Nephron progenitor cell (in vitro differentiated cells): ENCODE data around the gene FKBP8.
"Not testable (repeated sequence)": the region's sequence is repeated elsewhere in the genome, so short reads cannot be mapped to it uniquely, and the experiment has no call there.

ENCODE experiments used
- DNase-seq: peaks from one replicate; pipeline ENCODE4 v3.0.0; 2021
- H3K27ac Mint-ChIP-seq: 2 replicates; pipeline ENCODE4 v1.8.0; 2021; ENCODE audit warnings: mild to moderate bottlenecking, moderate library complexity, mixed read lengths
- H3K27me3 Mint-ChIP-seq: 2 replicates; pipeline ENCODE4 v1.8.0; 2021; ENCODE audit warnings: mild to moderate bottlenecking, low read depth, mixed read lengths; ENCODE audit not compliant: poor library complexity
- H3K36me3 Mint-ChIP-seq: 2 replicates; pipeline ENCODE4 v1.8.0; 2021; ENCODE audit warnings: low read depth, mixed read lengths
- H3K4me1 Mint-ChIP-seq: 2 replicates; pipeline ENCODE4 v1.8.0; 2021; ENCODE audit warnings: mixed read lengths
- H3K4me3 Mint-ChIP-seq: 2 replicates; pipeline ENCODE4 v1.8.0; 2021; ENCODE audit warnings: mild to moderate bottlenecking, moderate library complexity, mixed read lengths
- H3K9me3 Mint-ChIP-seq: 2 replicates; pipeline ENCODE4 v1.8.0; 2021; ENCODE audit warnings: mild to moderate bottlenecking, moderate library complexity, mixed read lengths
- CTCF ChIP-seq: fragments of 200-600 bp; sonication (generic); IDR thresholded peaks from 2 replicates; pipeline ENCODE4 v1.5.0; 2021; ENCODE audit warnings: antibody characterized with exemption

FKBP8 gene

GRCh38 chr19:18529782-18530181 lies 13.6 kb downstream of the FKBP8 start:
- no peak for DNase-seq
- Mint-ChIP-seq H3K4me1 (no peaks in the 10 kb centered on the region), H3K4me3 (no peak overlapping the region), H3K27me3 (no peaks in the 10 kb centered on the region), H3K27ac (no peak overlapping the region), H3K36me3 (peaks cover 20% of the 10 kb centered on the region), H3K9me3 (no peaks in the 10 kb centered on the region)
- no peak for TF ChIP-seq CTCF

- H3K27ac Mint-ChIP-seq: peak overlapping the region; percentile 86
Measured at GRCh38 chr19:18526316-18526715, 17.1 kb downstream of the FKBP8 start.

GRCh38 chr19:18523841-18524240 lies 19.5 kb downstream of the FKBP8 start:
- Mint-ChIP-seq H3K4me3 (no peak overlapping the region), H3K36me3 (no peaks in the 10 kb centered on the region), H3K27me3 (peaks cover 8% of the 10 kb centered on the region), H3K9me3 (no peaks in the 10 kb centered on the region), H3K27ac (peak overlapping the region; percentile 25), H3K4me1 (peaks cover 24% of the 10 kb centered on the region)
- TF ChIP-seq CTCF: no peak
- DNase-seq: no peak

More at GRCh38 chr19:18526316-18526715, 17.1 kb downstream of the FKBP8 start:
- Mint-ChIP-seq H3K4me1 (peaks cover 3% of the 10 kb centered on the region), H3K27me3 (peaks cover 3% of the 10 kb centered on the region), H3K36me3 (peaks cover 2% of the 10 kb centered on the region), H3K9me3 (no peaks in the 10 kb centered on the region), H3K4me3 (no peak overlapping the region)
- no peak for TF ChIP-seq CTCF
- DNase-seq: no peak

GRCh38 chr19:18522862-18523440 lies 20.4 kb downstream of the FKBP8 start:
- peak overlapping the region; percentile 91 for H3K4me3 Mint-ChIP-seq
- H3K36me3 Mint-ChIP-seq, H3K9me3 Mint-ChIP-seq, H3K27ac Mint-ChIP-seq, DNase-seq, H3K27me3 Mint-ChIP-seq: not testable (repeated sequence)
- peaks cover 24% of the 10 kb centered on the region for H3K4me1 Mint-ChIP-seq

- H3K4me1 Mint-ChIP-seq: peaks cover 24% of the 10 kb centered on the region
- DNase-seq: peak; percentile 100
- H3K4me3 Mint-ChIP-seq: peak overlapping the region; percentile 91
- H3K36me3 Mint-ChIP-seq: no peaks in the 10 kb centered on the region
- H3K9me3 Mint-ChIP-seq: no peaks in the 10 kb centered on the region
- peak overlapping the region; percentile 59 for H3K27ac Mint-ChIP-seq
- peaks cover 8% of the 10 kb centered on the region for H3K27me3 Mint-ChIP-seq
- no peak for TF ChIP-seq CTCF
Measured at GRCh38 chr19:18522124-18522861, 21.1 kb downstream of the FKBP8 start.

GRCh38 chr19:18521692-18522123 lies 21.7 kb downstream of the FKBP8 start, which contains the start of gene ELL:
ELL (minus strand) TSS chr19:18522070; CDS start chr19:18522055, 15 bp downstream.
- TF ChIP-seq CTCF: no peak
- Mint-ChIP-seq H3K27me3 (peaks cover 8% of the 10 kb centered on the region), H3K27ac (peak within 1 kb of the TSS; percentile 59), H3K4me3 (peak within 1 kb of the TSS; percentile 91), H3K4me1 (peaks cover 27% of the 10 kb centered on the region), H3K9me3 (no peaks in the 10 kb centered on the region), H3K36me3 (no peaks in the 10 kb centered on the region)
- DNase-seq: no peak
